Activated T-helper 1 cell treated with anti-CD3 and anti-CD28 coated beads, Interleukin-12 subunit alpha, Interleukin-12 subunit beta, Interleukin-2, Interleukin-4 antibody, amounts not matched to agents 30 ng/mL and 10 ng/mL and 1 ng/mL, durations not matched to agents 14 hours and 24 hours and 36 hours (primary cell): ENCODE results near the gene SULT2A1. TPM values are rescaled to one million over a fixed set of nuclear protein-coding genes. Genes with fewer than 3 reads are reported as not detected.
"Not testable (repeated sequence)": the region's sequence is repeated elsewhere in the genome, so short reads cannot be mapped to it uniquely, and the experiment has no call there.

ENCODE experiments used
- DNase-seq: peaks from one replicate; pipeline ENCODE4 v3.0.0; 2021; ENCODE audit warnings: low spot score
- H3K27ac Mint-ChIP-seq: one replicate; pipeline ENCODE4 v1.8.0; 2021; ENCODE audit warnings: mild to moderate bottlenecking, mixed read lengths
- H3K27me3 Mint-ChIP-seq: one replicate; pipeline ENCODE4 v1.8.0; 2022; ENCODE audit warnings: mild to moderate bottlenecking, moderate library complexity, mixed read lengths; ENCODE audit not compliant: insufficient read depth
- H3K36me3 Mint-ChIP-seq: one replicate; pipeline ENCODE4 v1.8.0; 2021; ENCODE audit warnings: low read depth, mixed read lengths
- H3K4me1 Mint-ChIP-seq: one replicate; pipeline ENCODE4 v1.8.0; 2021; ENCODE audit warnings: low read depth, mixed read lengths
- H3K4me3 Mint-ChIP-seq: one replicate; pipeline ENCODE4 v1.8.0; 2021; ENCODE audit warnings: mild to moderate bottlenecking, moderate library complexity, mixed read lengths
- H3K9me3 Mint-ChIP-seq: one replicate; pipeline ENCODE4 v1.8.0; 2021; ENCODE audit warnings: mixed read lengths
- intact Hi-C: fragments of 100-400 bp; cut with micrococcal nuclease; formaldehyde crosslinking; loops from one replicate; pipeline ENCODE4 v1.15.1; 2024
- total RNA-seq: library from RNA; stranded (reverse); gene quantifications from 2 replicates; pipeline ENCODE4 v1.2.3, GENCODE V29; 2022

Gene SULT2A1, protein sequence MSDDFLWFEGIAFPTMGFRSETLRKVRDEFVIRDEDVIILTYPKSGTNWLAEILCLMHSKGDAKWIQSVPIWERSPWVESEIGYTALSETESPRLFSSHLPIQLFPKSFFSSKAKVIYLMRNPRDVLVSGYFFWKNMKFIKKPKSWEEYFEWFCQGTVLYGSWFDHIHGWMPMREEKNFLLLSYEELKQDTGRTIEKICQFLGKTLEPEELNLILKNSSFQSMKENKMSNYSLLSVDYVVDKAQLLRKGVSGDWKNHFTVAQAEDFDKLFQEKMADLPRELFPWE
- total RNA-seq, result not detected in 2 replicates

DNA sequence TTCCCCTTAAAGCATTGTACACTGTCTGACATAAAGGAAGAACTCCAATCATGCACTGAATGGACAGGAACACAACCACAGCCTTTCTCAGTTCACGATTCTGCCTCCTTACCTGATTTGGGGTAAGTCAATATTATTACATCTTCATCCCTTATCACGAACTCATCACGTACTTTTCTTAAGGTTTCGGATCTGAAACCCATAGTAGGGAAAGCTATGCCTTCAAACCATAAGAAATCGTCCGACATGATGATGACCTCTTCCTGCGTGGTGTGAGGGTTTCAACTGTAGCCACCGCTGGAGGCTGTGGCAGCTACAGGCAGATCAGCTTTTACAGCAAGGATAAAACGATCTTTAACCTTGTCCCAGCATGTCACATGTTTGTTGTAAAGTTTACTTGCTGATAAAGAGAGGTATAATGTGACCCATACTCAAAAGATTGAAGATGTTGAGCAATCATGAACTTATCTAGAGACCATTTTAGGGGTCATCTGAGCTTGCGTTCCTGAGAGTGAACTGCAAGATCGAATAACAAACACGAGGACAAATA, at the start of gene SULT2A1:
TSS of gene SULT2A1 (minus strand) at position 306 of the 550 bp plus-strand sequence. CDS start at position 248, 58 bp downstream.
- H3K4me3 Mint-ChIP-seq, result no peak within 1 kb of the TSS
- no peak for DNase-seq
- H3K27ac Mint-ChIP-seq, result no peak within 1 kb of the TSS
- H3K9me3 Mint-ChIP-seq, result no peaks in the 10 kb centered on the region
- H3K36me3 Mint-ChIP-seq, result no peaks in the 10 kb centered on the region
- intact Hi-C loops, result no loop called here
- H3K4me1 Mint-ChIP-seq, result no peaks in the 10 kb centered on the region
- H3K27me3 Mint-ChIP-seq, result peaks cover 6% of the 10 kb centered on the region

GRCh38 chr19:47928581-47928980, 42.5 kb upstream of the SULT2A1 start:
- H3K9me3 Mint-ChIP-seq, H3K4me3 Mint-ChIP-seq, intact Hi-C loops, H3K36me3 Mint-ChIP-seq, H3K4me1 Mint-ChIP-seq, H3K27me3 Mint-ChIP-seq, DNase-seq, H3K27ac Mint-ChIP-seq: not testable (repeated sequence)

DNA sequence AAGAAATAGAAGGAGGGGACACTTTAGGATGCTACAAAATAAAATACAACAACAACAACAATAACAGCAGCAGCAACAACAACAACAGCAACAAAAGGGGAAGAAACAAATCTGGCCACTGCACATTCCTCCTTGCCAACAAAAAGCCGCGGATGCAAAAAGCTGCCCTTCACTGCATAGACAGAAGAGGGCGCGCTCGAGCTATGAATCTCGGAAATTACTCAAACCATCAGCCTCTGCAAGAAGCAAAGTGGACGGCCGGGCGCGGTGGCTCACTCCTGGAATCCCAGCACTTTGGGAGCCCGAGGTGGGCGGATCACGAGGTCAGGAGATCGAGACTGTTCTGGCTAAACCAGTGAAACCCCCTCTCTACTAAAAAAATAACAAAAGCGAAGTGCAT, 34.0 kb upstream of the SULT2A1 start:
- H3K4me3 Mint-ChIP-seq, H3K4me1 Mint-ChIP-seq, H3K36me3 Mint-ChIP-seq, H3K27ac Mint-ChIP-seq, H3K9me3 Mint-ChIP-seq, intact Hi-C loops, H3K27me3 Mint-ChIP-seq: not testable (repeated sequence)
- peak; percentile 94 for DNase-seq

- H3K27me3 Mint-ChIP-seq, H3K4me3 Mint-ChIP-seq, H3K4me1 Mint-ChIP-seq, DNase-seq, H3K36me3 Mint-ChIP-seq, H3K27ac Mint-ChIP-seq, H3K9me3 Mint-ChIP-seq, intact Hi-C loops: not testable (repeated sequence)
These were observed 24.1 kb upstream of the SULT2A1 start for GRCh38 chr19:47910191-47910590.

GRCh38 chr19:47909350-47909749, 23.2 kb upstream of the SULT2A1 start:
- H3K4me3 Mint-ChIP-seq, H3K27ac Mint-ChIP-seq, H3K4me1 Mint-ChIP-seq, H3K27me3 Mint-ChIP-seq, intact Hi-C loops, H3K9me3 Mint-ChIP-seq, H3K36me3 Mint-ChIP-seq: not testable (repeated sequence)
- DNase-seq, result peak; percentile 81

DNA sequence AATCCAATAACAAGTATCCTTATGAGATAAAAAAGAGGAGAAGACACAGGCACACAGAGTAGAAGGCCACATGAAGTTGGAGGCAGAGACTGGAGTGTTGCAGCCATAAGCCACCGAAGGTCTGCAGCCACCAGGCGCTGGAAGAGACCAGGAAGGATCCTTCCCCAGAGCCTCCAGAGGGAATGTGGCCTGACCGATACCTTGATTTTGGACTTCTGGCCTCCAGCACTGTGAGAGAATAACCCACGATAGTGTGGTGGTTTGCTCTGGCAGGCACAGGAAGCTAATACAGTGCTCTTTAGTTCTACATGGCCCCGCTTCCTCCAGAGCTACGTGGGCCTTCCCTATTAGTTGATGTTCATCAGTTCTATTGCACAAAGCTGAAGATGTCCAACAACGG, 15.3 kb upstream of the SULT2A1 start:
- no peak for DNase-seq
- Mint-ChIP-seq H3K9me3 (no peaks in the 10 kb centered on the region), H3K4me3 (no peak overlapping the region), H3K27ac (no peak overlapping the region), H3K27me3 (no peaks in the 10 kb centered on the region), H3K4me1 (no peaks in the 10 kb centered on the region), H3K36me3 (no peaks in the 10 kb centered on the region)
- intact Hi-C loops, result no loop called here

DNA sequence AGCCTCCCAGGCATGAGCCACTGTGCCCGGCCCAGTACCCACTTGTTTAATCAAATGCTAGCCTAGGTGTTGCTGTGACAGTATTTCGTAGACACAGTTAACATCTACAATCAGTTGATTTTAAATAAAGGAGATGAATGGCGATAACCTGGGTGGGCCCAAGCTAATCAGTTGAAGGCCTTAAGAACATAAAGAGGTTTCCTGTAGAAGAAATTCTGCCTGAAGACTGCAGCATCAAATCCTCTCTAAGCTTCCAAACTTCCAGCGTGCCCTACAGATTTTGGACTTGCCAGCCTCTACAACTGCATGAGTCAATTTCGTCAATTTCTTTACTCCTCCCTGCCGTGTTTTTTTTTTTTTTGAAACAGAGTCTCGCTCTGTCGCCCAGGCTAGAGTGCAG, 13.2 kb upstream of the SULT2A1 start:
- DNase-seq, result no peak
- intact Hi-C loops, result no loop called here
- Mint-ChIP-seq H3K4me3 (no peak overlapping the region), H3K27me3 (no peaks in the 10 kb centered on the region), H3K36me3 (no peaks in the 10 kb centered on the region), H3K9me3 (no peaks in the 10 kb centered on the region), H3K27ac (no peak overlapping the region), H3K4me1 (no peaks in the 10 kb centered on the region)

- H3K4me1 Mint-ChIP-seq, result no peaks in the 10 kb centered on the region
- no peaks in the 10 kb centered on the region for H3K36me3 Mint-ChIP-seq
These were observed 11.7 kb upstream of the SULT2A1 start for GRCh38 chr19:47897861-47898260.

GRCh38 chr19:47896773-47897172, 10.7 kb upstream of the SULT2A1 start:
- no peak for DNase-seq
- Mint-ChIP-seq H3K36me3 (no peaks in the 10 kb centered on the region), H3K9me3 (peaks cover 5% of the 10 kb centered on the region), H3K4me1 (no peaks in the 10 kb centered on the region), H3K4me3 (no peak overlapping the region), H3K27me3 (peaks cover 2% of the 10 kb centered on the region), H3K27ac (no peak overlapping the region)
- intact Hi-C loops, result no loop called here

More at GRCh38 chr19:47897861-47898260, 11.7 kb upstream of the SULT2A1 start:
- Mint-ChIP-seq H3K9me3 (no peaks in the 10 kb centered on the region), H3K27me3 (no peaks in the 10 kb centered on the region), H3K4me3 (no peak overlapping the region), H3K27ac (no peak overlapping the region)
- intact Hi-C loops, result no loop called here
- DNase-seq, result no peak

DNA sequence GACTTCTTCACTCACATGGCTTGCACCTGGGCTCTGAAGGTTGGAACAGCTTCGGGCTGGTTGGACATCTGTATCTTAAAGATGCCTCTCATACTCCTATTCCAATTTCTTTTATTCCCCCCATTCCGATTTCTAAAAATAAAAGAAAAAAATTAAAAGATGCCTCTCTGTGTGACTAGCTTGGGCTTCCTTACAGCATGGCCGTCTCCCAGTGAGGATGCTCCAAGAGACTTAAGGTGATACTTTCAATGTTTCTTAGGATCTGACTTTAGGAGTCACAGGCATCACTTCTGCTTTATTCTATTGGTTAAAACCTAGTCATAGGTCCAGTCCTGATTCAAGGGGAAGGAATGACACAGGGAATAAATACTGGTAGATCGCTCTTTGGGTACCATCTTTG, 9.9 kb upstream of the SULT2A1 start:
- intact Hi-C loops, result no loop called here
- no peak overlapping the region for H3K27ac Mint-ChIP-seq
- no peak overlapping the region for H3K4me3 Mint-ChIP-seq

GRCh38 chr19:47895165-47895782, 9.2 kb upstream of the SULT2A1 start:
- H3K4me1 Mint-ChIP-seq, result no peaks in the 10 kb centered on the region
- no peaks in the 10 kb centered on the region for H3K36me3 Mint-ChIP-seq
- intact Hi-C loops, result no loop called here
- DNase-seq, result no peak
- H3K9me3 Mint-ChIP-seq, result peaks cover 5% of the 10 kb centered on the region
- H3K27me3 Mint-ChIP-seq, result peaks cover 2% of the 10 kb centered on the region
- no peak overlapping the region for H3K4me3 Mint-ChIP-seq
- no peak overlapping the region for H3K27ac Mint-ChIP-seq

More for the DNA sequence above, 9.9 kb upstream of the SULT2A1 start:
- no peaks in the 10 kb centered on the region for H3K4me1 Mint-ChIP-seq
- DNase-seq, result no peak
- H3K36me3 Mint-ChIP-seq, result no peaks in the 10 kb centered on the region
- H3K27me3 Mint-ChIP-seq, result peaks cover 2% of the 10 kb centered on the region
- H3K9me3 Mint-ChIP-seq, result peaks cover 5% of the 10 kb centered on the region

DNA sequence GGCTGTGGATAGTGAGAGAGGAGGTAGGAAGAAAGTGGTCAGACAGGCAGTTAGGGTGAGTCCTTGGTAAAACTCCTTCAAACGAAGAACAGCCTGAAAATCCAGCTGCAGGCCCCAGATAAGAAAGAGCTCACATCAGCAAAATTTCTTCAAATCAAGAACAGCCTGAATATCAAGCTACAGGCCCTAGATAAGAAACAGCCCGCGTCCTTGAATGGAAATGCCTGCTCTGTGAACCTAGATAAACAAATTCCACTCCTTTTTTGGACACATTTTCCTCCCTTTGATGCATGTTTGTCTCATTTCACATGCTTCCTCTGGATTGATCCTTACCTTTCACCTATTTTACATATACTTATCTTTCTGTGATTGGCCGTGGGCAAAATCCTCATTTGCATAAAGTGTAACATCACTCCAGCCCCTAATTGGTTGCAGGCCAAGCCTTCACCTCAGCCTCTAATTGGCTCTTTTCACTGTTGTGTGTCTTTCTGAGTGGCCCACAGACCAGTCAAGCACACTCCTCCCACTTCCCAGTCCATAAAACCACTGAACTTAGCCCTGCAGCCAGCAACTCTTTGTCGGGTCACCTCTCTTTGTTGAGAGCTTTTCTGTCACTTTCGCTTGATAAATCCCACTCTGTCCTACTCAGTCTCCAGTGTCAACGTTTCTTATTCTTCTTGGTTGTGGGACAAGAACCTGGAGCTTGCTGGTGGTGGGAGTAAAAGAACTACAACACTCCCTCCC, 6.0 kb upstream of the SULT2A1 start:
- intact Hi-C loops, result no loop called here
- Mint-ChIP-seq H3K27me3 (peaks cover 2% of the 10 kb centered on the region), H3K4me3 (no peak overlapping the region), H3K4me1 (no peaks in the 10 kb centered on the region), H3K36me3 (no peaks in the 10 kb centered on the region), H3K27ac (no peak overlapping the region), H3K9me3 (peaks cover 5% of the 10 kb centered on the region)
- no peak for DNase-seq

- no peak overlapping the region for H3K27ac Mint-ChIP-seq
- intact Hi-C loops, result no loop called here
- H3K4me1 Mint-ChIP-seq, result no peaks in the 10 kb centered on the region
- no peaks in the 10 kb centered on the region for H3K36me3 Mint-ChIP-seq
- no peak overlapping the region for H3K4me3 Mint-ChIP-seq
- H3K27me3 Mint-ChIP-seq, result peaks cover 2% of the 10 kb centered on the region
- peaks cover 5% of the 10 kb centered on the region for H3K9me3 Mint-ChIP-seq
- no peak for DNase-seq
These were observed 5.5 kb upstream of the SULT2A1 start for GRCh38 chr19:47891622-47891922.
